GM19468 (cell line): ENCODE results near the gene SSTR4.

Source experiments
- ATAC-seq: cut with Tn5 transposase; IDR thresholded peaks from one replicate; pipeline ENCODE4 v1.9.1; 2021; ENCODE audit warnings: mild to moderate bottlenecking, moderate library complexity, moderate number of reproducible peaks; ENCODE audit not compliant: unreplicated experiment; ENCODE audit errors: extremely low read depth

Gene SSTR4

DNA sequence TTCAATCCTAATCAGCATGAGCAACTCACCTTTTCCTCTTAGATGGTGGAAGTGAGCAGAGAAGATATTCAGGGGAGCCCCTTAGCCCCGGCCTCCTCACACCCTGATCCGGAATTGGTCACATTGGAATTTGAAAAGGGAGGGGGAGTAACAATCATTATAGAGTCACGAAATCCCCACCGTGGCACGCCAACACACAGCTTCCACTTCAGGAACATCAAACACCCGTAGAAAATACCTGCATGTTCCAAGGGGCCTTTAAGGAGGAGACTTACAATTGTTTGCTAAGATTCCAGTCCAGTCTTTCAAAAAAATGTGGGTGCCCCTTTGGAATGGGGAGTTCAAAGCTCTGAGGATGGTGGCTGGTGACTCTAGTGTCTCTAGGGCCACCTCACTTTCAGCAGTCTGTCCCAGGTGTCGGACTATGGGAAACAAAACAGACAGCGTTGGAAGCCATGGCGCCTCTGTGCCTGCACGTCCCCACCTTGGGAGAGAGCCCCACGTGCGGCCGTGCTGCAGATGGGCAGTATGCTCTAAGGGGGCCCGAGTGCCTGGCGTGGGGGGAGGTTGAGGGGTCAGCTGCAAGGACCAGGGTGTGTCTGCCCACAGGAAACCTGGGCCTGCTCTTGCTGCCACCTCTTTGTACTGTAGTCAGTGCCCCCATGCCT is 48.6 kb downstream of the SSTR4 start:
- no peak for ATAC-seq

DNA sequence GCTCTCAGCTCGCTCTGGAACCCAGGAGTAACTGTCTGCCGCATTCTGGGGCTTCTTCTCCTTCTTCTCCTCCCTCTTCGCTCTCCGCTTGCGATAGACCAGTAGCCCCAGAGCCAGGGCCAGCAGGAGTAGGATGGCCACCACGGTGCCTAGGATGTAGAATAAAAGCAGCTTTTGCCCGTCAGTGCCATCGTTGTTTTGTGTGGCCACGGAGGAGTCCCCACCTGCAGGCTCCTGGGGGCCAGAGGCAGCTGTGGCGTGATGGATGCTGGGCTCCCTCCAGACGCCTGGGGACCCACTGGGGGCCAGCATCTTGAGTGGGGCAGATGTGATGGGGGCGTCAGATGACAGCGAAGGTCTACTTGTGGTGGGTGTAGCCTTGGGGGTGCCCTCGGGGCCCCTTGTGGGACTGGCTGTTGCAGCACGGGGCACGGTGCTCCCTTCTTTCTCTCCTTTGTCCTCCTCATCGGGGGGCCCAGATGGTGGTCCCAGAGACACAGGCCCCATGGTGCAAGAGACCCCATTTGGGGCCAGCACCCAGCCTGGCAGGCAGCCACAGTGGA is 49.3 kb downstream of the SSTR4 start:
- no peak for ATAC-seq

DNA sequence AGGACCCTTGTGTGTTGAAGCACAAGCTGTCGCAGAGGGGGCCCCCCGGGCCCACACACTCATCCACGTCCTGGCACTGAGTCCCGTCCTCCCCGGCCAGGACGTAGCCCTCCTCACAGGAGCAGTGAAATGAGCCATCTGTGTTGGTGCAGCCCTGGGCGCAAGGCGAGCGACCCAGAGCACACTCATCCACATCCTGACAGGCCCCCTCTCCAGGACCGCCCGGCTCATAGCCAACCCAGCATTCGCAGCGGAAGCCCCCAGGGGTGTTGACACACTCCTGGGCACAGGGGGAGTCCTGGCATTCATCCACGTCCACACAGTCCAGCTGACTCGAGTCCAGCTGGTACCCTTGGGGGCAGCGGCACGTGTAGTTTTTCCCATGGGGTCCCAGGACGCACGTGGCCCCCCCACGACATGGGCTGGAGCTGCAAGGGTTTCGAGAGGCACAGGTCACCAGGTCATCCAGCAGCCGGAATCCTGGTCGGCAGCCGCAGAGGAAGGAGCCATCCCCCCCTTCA is 49.8 kb downstream of the SSTR4 start:
- no peak for ATAC-seq

DNA sequence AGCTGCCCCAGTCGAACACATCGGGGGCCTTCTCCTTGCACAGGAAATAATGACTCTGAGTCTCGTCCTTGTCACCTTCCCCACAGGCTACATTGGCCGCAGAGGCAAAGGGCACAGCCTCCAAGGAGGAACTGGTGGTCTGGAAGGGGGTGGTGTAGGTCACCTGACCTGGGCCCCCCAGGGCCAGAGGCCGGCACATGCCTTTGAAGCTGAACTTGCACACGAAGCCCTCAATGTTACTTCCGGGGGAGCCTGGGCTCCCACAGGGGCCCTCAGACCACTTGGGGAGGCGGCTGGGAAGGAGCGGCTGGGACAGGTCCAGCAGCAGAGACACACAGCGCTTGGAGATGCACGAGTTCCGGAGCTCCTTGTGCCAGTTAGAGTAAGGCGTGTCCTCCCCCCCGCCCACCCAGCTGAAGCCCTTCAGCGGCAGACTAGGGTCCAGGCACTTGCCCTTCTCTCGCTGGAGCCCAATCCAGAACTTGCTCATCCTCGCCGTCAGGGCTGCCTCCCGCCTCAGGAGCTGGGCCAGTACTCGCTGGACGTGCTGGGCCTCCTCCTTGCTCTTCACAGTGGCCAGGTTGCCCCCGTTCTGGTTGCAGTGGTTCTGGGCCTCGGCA is 50.4 kb downstream of the SSTR4 start:
- no peak for ATAC-seq

DNA sequence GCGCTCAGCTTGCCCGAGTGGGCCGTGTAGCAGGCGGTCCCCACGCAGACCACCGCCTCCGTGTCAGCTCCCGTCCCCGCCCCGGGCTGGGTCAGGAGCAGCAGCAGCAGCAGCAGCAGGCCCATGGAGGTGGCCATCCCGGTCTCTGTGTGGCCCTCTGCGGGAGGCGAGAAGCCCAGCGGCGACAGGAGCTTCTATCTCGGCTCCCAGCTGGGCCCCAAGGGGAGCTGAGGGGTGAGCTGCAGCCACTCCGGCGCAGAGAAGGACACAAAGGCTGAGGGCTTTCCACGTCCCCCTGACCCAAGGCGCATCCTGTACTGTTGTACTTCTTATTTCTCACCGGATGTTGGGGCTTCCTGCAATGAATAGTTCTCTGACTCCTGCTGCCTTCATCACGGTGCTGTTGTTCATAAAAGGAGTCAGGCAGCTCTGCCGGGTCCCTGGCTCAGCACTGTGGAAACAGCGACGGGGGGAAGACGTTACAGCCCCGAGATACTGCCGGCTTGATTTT is 51.0 kb downstream of the SSTR4 start, which contains the start of gene CD93:
CD93 (minus strand) TSS at position 269 of the 511 bp plus-strand sequence; CDS start at position 137, 132 bp downstream.
- no peak for ATAC-seq

DNA sequence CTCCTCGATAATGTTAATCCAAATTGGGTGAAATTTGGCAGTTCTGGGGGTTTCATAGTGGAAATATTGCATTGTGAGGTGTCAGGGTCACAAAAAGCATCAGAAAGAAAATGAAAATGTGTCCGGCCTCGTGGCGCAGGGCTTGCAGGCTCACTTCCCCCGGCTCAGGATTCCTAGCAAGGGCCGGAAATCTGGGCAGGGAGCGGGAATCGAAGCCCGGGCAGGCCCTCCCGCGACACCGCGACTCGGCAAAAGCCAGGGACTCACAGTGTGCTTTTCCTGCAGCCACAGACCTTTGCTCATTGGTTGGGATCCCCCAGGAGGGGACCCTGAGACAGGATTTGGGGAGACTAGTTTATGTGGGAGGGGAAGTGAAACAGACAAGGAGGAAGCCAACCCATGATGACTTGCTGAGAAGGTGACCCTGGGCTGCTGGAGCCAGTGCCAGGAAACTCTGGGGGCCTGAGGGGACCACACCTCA is 51.9 kb downstream of the SSTR4 start:
- ATAC-seq: no peak

DNA sequence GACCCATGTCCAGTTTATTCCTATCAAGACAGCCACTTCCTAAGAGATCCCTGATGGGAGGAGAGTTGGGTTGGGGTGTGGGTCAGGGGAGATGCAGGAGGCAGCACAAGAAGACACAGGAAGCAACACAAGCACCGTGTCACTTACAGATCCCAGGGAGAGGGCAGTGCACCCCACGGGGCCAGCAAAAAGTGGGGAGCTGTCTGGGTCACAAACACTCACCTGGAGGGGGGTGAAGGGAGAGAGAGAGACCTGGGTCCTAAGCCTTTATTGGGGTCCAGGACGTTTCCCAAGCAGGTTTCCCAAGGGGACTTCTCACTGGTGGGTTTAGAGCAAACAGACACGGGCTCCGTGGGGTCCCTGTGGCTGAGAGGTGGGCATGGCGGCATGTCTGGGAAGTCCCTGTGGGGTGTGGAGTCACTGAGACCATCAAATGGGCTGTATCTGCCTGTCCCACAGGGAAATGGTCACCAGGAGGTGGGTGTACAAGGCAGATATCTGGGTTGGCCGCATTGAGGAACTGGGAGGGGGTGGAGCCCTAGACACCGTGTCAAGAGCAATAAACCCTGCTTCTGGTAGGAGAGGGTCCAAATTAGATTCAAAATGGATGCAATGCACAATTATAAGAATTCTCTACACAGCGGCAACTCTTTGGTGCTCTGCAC is 52.6 kb downstream of the SSTR4 start:
- ATAC-seq: no peak
